Glomerular visceral epithelial cell (primary cell): Measurements from ENCODE around the gene HBQ1.
"Not testable (repeated sequence)": the region's sequence is repeated elsewhere in the genome, so short reads cannot be mapped to it uniquely, and the experiment has no call there.

Experiments
- DNase-seq: peaks from one replicate; pipeline ENCODE4 v3.0.0-alpha.2; 2016; ENCODE audit errors: extremely low spot score

Gene HBQ1

GRCh38 chr16:160691-161190 lies 19.5 kb upstream of the HBQ1 start:
- DNase-seq: no peak

- DNase-seq: no peak
Observed at GRCh38 chr16:162271-162991, 17.8 kb upstream of the HBQ1 start.

- DNase-seq: not testable (repeated sequence)
Observed at GRCh38 chr16:163139-163538, 17.1 kb upstream of the HBQ1 start.

GRCh38 chr16:163696-164095 lies 16.6 kb upstream of the HBQ1 start:
- DNase-seq: not testable (repeated sequence)

- not testable (repeated sequence) for DNase-seq
Observed at GRCh38 chr16:164134-164823, 16.0 kb upstream of the HBQ1 start.

- no peak for DNase-seq
Observed at GRCh38 chr16:164827-165538, 15.3 kb upstream of the HBQ1 start.

GRCh38 chr16:165539-166374 lies 14.5 kb upstream of the HBQ1 start, which contains the start of gene HBM:
Gene HBM (plus strand): TSS chr16:165978. CDS start chr16:165998, 20 bp downstream.
- no peak for DNase-seq

GRCh38 chr16:166375-167121 lies 13.7 kb upstream of the HBQ1 start:
- DNase-seq: no peak

- DNase-seq: no peak
Observed at GRCh38 chr16:167122-167690, 13.1 kb upstream of the HBQ1 start.

GRCh38 chr16:168424-168823 lies 11.8 kb upstream of the HBQ1 start:
- DNase-seq: no peak

GRCh38 chr16:169014-169413 lies 11.2 kb upstream of the HBQ1 start:
- no peak for DNase-seq

- DNase-seq: not testable (repeated sequence)
Observed at GRCh38 chr16:170088-170507, 10.2 kb upstream of the HBQ1 start.

GRCh38 chr16:170788-171187 lies 9.5 kb upstream of the HBQ1 start:
- no peak for DNase-seq

- DNase-seq: not testable (repeated sequence)
Observed at GRCh38 chr16:172374-172941, 7.8 kb upstream of the HBQ1 start, which contains the start of gene HBA2. Gene HBA2 (plus strand): TSS chr16:172876. CDS start chr16:172913, 37 bp downstream.

- DNase-seq: not testable (repeated sequence)
Observed at GRCh38 chr16:173211-173854, 6.9 kb upstream of the HBQ1 start.

GRCh38 chr16:173928-174769 lies 6.1 kb upstream of the HBQ1 start:
- not testable (repeated sequence) for DNase-seq

GRCh38 chr16:175011-175949 lies 5.0 kb upstream of the HBQ1 start:
- DNase-seq: no peak
